ENCODE results near the gene MC1R. TPM values are rescaled to one million over a fixed set of nuclear protein-coding genes. Genes with fewer than 3 reads are reported as not detected.
A peak's percentile ranks its signal among the peaks of the same experiment; 100 is the strongest.

MC1R gene
- total RNA-seq, 2 experiments from 2014 or later: 8.3 to 22.3 TPM

- Histone ChIP-seq H3K4me2 (ENCODE audit: low read length) (no peak overlapping the region), H2AFZ (ENCODE audit: low read length) (no peak overlapping the region), H3K4me1 (ENCODE audit: insufficient read depth, low read length, poor library complexity, severe bottlenecking) (peaks cover 20% of the 10 kb centered on the region), H3K9me2 (ENCODE audit: insufficient read depth, low read length) (no peaks in the 10 kb centered on the region), H3K4me3 (ENCODE audit: low read depth, low read length, poor library complexity, severe bottlenecking) (no peak overlapping the region), H3K79me2 (ENCODE audit: insufficient read depth, low read depth, low read length) (peaks cover 12% of the 10 kb centered on the region), H3K27ac (ENCODE audit: low read depth, low read length, poor library complexity, severe bottlenecking) (no peak overlapping the region), H3K9me3 (ENCODE audit: low read length) (peaks cover 23% of the 10 kb centered on the region), H3K36me3 (ENCODE audit: insufficient read depth, low read length) (peaks cover 23% of the 10 kb centered on the region), H4K20me1 (ENCODE audit: insufficient read depth, low read length) (no peaks in the 10 kb centered on the region)
- ChIA-PET POLR2A (no interaction called here), CTCF (ENCODE audit: unreplicated experiment) (no interaction called here)
- TF ChIP-seq CTCF (conservative IDR thresholded peaks at IDR 0.05; ENCODE audit: low read length) (no peak), EZH2phosphoT487 (IDR thresholded peaks at IDR 0.05; ENCODE audit: borderline replicate concordance, low read depth, low read length) (no peak)
- intact Hi-C loops (cut with micrococcal nuclease; ENCODE audit: unreplicated experiment): no loop called here
- BruUV-seq (replicated peaks): no TSS peak
- DNase-seq (ENCODE audit: low spot score): no peak
Observed at GRCh38 chr16:89870440-89870839, 48.2 kb upstream of the MC1R start.

- Histone ChIP-seq H3K4me3 (ENCODE audit: low read depth, low read length, poor library complexity, severe bottlenecking) (no peak overlapping the region), H3K9me2 (ENCODE audit: insufficient read depth, low read length) (no peaks in the 10 kb centered on the region), H3K36me3 (ENCODE audit: insufficient read depth, low read length) (peaks cover 36% of the 10 kb centered on the region), H3K9me3 (ENCODE audit: low read length) (peaks cover 30% of the 10 kb centered on the region), H4K20me1 (ENCODE audit: insufficient read depth, low read length) (no peaks in the 10 kb centered on the region), H3K79me2 (ENCODE audit: insufficient read depth, low read depth, low read length) (peaks cover 27% of the 10 kb centered on the region), H3K27ac (ENCODE audit: low read depth, low read length, poor library complexity, severe bottlenecking) (no peak overlapping the region), H2AFZ (ENCODE audit: low read length) (no peak overlapping the region), H3K4me1 (ENCODE audit: insufficient read depth, low read length, poor library complexity, severe bottlenecking) (peaks cover 20% of the 10 kb centered on the region), H3K4me2 (ENCODE audit: low read length) (peak overlapping the region; percentile 96; the same call in 1 of the 2 replicates)
- no peak for DNase-seq (ENCODE audit: low spot score)
- TF ChIP-seq CTCF (conservative IDR thresholded peaks at IDR 0.05; ENCODE audit: low read length) (no peak), EZH2phosphoT487 (IDR thresholded peaks at IDR 0.05; ENCODE audit: borderline replicate concordance, low read depth, low read length) (no peak)
- intact Hi-C loops (cut with micrococcal nuclease; ENCODE audit: unreplicated experiment): no loop called here
- CTCF ChIA-PET (ENCODE audit: unreplicated experiment): no interaction called here
- POLR2A ChIA-PET: interaction anchor here (0.6 kb wide), 1 partner anchor 56 kb away, joined by 3 read pairs; the partner anchor contains the start of gene FANCA
- BruUV-seq (replicated peaks): TSS peak; percentile 56
Observed at GRCh38 chr16:89871895-89872294, 46.8 kb upstream of the MC1R start.

- peaks cover 41% of the 10 kb centered on the region for H3K79me2 ChIP-seq (ENCODE audit: insufficient read depth, low read depth, low read length)
- DNase-seq (ENCODE audit: low spot score): peak; percentile 93
- peak within 1 kb of the TSS; percentile 89 for H3K4me3 ChIP-seq (ENCODE audit: low read depth, low read length, poor library complexity, severe bottlenecking)
- TF ChIP-seq CTCF (conservative IDR thresholded peaks at IDR 0.05; ENCODE audit: low read length) (no peak), EZH2phosphoT487 (IDR thresholded peaks at IDR 0.05; ENCODE audit: borderline replicate concordance, low read depth, low read length) (no peak)
- no peaks in the 10 kb centered on the region for H4K20me1 ChIP-seq (ENCODE audit: insufficient read depth, low read length)
- peak within 1 kb of the TSS; percentile 60; the same call in 1 of the 2 replicates for H2AFZ ChIP-seq (ENCODE audit: low read length)
- peaks cover 19% of the 10 kb centered on the region for H3K9me3 ChIP-seq (ENCODE audit: low read length)
- H3K9me2 ChIP-seq (ENCODE audit: insufficient read depth, low read length): no peaks in the 10 kb centered on the region
- POLR2A ChIA-PET: interaction anchor here (0.5 to 1.5 kb wide), 11 partner anchors 9 to 888 kb away, joined by 3 to 11 read pairs (median 3); partner anchors contain the start of genes MC1R and TUBB3
- H3K36me3 ChIP-seq (ENCODE audit: insufficient read depth, low read length): peaks cover 42% of the 10 kb centered on the region
- peak within 1 kb of the TSS; percentile 89 for H3K27ac ChIP-seq (ENCODE audit: low read depth, low read length, poor library complexity, severe bottlenecking)
- peak within 1 kb of the TSS; percentile 96 for H3K4me2 ChIP-seq (ENCODE audit: low read length)
- TSS peak; percentile 83 for BruUV-seq (replicated peaks)
- intact Hi-C loops (cut with micrococcal nuclease; ENCODE audit: unreplicated experiment): no loop called here
- H3K4me1 ChIP-seq (ENCODE audit: insufficient read depth, low read length, poor library complexity, severe bottlenecking): peaks cover 20% of the 10 kb centered on the region
- CTCF ChIA-PET (ENCODE audit: unreplicated experiment): interaction anchor here (0.6 kb wide), 1 partner anchor 63 kb away, joined by 5 read pairs; no protein-coding TSS in a partner anchor
Observed at GRCh38 chr16:89873109-89873971, 45.3 kb upstream of the MC1R start, which contains the start of gene TCF25. TCF25 (plus strand) TSS chr16:89873592; CDS start chr16:89873668, 76 bp downstream.

Measured in OCI-LY7 (cell line).